PFSK-1 (cell line): ENCODE data around the gene DKC1.

Experiments
- POLR2AphosphoS5 ChIP-seq: IDR thresholded peaks from 2 replicates; pipeline ENCODE4 v1.6.1; 2012; ENCODE audit warnings: low read depth, mild to moderate bottlenecking, control low read depth, low read length, moderate library complexity
- REST ChIP-seq, 2 experiments: IDR thresholded peaks; 2 replicates each; pipeline versions ENCODE4 v1.6.1 to v1.8.0; 2011 to 2012; ENCODE audit warnings: low read depth in 2 of 2, low read length in 2 of 2, control low read depth in 1 of 2, inconsistent platforms in 1 of 2, mild to moderate bottlenecking in 1 of 2, moderate library complexity in 1 of 2; ENCODE audit not compliant: insufficient read depth in 1 of 2
- SIN3A ChIP-seq: IDR thresholded peaks from 2 replicates; pipeline ENCODE4 v1.6.1; 2012; ENCODE audit warnings: mild to moderate bottlenecking, low read length, moderate library complexity, borderline replicate concordance; ENCODE audit not compliant: insufficient read depth
- TAF1 ChIP-seq: IDR thresholded peaks from 2 replicates; pipeline ENCODE4 v1.6.1; 2012; ENCODE audit warnings: low read length, control low read depth, borderline replicate concordance; ENCODE audit not compliant: insufficient read depth

GRCh38 chrX:154809939-154810665 lies 47.4 kb downstream of the DKC1 start:
- TF ChIP-seq TAF1 (no peak), REST (IDR thresholded peaks at IDR 0.05; ENCODE audit: insufficient read depth in 1 of 2, low read depth in 2 of 2, low read length in 2 of 2) (no peak), POLR2AphosphoS5 (no peak), SIN3A (no peak)
